Effector memory CD4-positive, alpha-beta T cell (primary cell): ENCODE measurements around the gene SYNPR.

Experiments
- DNase-seq, 3 donors: peaks; one replicate each; pipeline ENCODE4 v3.0.0-alpha.2; 2020
- H3K27ac ChIP-seq: 2 replicates; pipeline ENCODE4 v1.7.0; 2013; ENCODE audit warnings: mild to moderate bottlenecking, low read length, moderate library complexity; ENCODE audit not compliant: insufficient read depth, poor library complexity, severe bottlenecking
- H3K27me3 ChIP-seq: replicated peaks from 2 replicates; pipeline ENCODE4 v1.7.0; 2013; ENCODE audit warnings: mild to moderate bottlenecking, low read length; ENCODE audit not compliant: insufficient read depth, control insufficient read depth, poor library complexity, severe bottlenecking
- H3K36me3 ChIP-seq: 2 replicates; pipeline ENCODE4 v1.7.0; 2013; ENCODE audit warnings: mild to moderate bottlenecking, low read length, moderate library complexity; ENCODE audit not compliant: control insufficient read depth, insufficient read depth
- H3K4me1 ChIP-seq: 2 replicates; pipeline ENCODE4 v1.7.0; 2013; ENCODE audit warnings: low read length, mild to moderate bottlenecking; ENCODE audit not compliant: control insufficient read depth, insufficient read depth, poor library complexity, severe bottlenecking
- H3K4me3 ChIP-seq: 2 replicates; pipeline ENCODE4 v1.7.0; 2013; ENCODE audit warnings: low read length, low read depth, mild to moderate bottlenecking; ENCODE audit not compliant: insufficient read depth, poor library complexity, severe bottlenecking
- H3K9me3 ChIP-seq: 2 replicates; pipeline ENCODE4 v1.7.0; 2013; ENCODE audit warnings: mild to moderate bottlenecking, low read length, moderate library complexity; ENCODE audit not compliant: control insufficient read depth

Gene SYNPR

DNA sequence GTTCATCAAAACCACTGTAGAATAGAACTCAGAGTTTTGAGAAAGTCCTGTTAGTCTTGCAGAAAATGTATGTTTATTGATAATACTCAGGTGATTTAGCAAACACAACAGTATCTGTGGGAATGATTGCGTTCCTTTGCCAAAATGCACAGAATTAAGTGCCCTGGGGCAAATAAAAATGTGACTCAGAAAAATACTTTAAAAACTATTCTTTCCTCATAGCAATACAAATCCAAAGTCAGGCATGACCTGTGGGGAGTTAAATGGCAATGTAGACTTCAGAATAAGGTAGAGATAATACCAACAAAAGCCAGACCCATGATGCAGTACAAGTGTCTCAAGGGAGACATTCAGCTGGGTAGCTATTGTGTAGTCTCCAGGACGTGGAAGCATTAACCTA is 302.0 kb downstream of the SYNPR start:
- no peak overlapping the region for H3K27ac ChIP-seq
- no peaks in the 10 kb centered on the region for H3K36me3 ChIP-seq
- no peaks in the 10 kb centered on the region for H3K9me3 ChIP-seq
- H3K27me3 ChIP-seq = no peaks in the 10 kb centered on the region
- H3K4me3 ChIP-seq = no peak overlapping the region
- no peaks in the 10 kb centered on the region for H3K4me1 ChIP-seq
- no peak for DNase-seq

DNA sequence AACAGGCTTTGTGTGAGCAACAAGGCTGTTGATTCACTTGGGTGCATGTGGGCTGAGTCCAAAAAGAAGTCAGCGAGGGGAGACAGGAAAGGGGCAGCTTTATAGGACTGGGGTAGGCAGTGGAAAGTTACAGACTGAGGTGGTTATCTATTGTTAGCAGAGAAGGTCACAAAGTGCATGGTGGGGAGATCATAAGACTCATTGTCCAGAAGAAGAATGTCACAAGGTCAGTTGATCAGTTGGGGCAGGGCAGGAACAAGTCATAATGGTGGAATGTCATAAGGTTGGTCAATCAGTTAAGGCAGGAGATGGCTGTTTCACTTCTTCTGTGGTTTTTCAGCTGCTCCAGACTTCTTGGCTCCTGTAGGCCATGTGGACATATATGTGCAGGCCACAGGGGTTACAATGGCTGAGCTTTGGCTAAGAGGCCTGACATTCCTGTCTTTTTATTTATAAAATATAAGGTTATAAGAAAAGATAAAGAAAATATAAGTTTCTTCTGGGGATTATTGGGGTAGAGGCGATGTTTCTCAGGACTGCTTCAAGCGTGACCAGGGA is 304.9 kb downstream of the SYNPR start:
- Histone ChIP-seq H3K27ac (no peak overlapping the region), H3K9me3 (no peaks in the 10 kb centered on the region), H3K4me1 (no peaks in the 10 kb centered on the region), H3K27me3 (no peaks in the 10 kb centered on the region), H3K4me3 (no peak overlapping the region), H3K36me3 (no peaks in the 10 kb centered on the region)
- DNase-seq = no peak

DNA sequence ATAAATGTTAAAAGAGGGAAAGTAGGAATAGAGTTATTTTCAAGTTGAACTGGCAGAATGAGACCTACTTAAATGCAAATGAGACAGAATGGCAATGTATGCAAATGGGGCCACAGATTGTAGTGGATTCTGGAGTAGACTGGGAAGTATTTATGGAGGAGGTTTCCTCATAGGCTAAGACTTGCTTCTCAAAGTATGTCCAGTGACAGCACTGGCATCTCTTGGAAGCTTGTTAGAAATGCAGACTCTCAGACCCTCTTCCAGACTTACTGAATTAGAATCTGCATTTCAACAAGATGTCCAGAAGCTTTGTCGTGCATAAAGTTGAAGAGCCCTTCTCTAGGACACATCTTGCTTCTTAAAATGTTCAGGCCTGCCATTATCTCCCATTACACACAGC is 306.6 kb downstream of the SYNPR start:
- Histone ChIP-seq H3K4me3 (no peak overlapping the region), H3K36me3 (no peaks in the 10 kb centered on the region), H3K9me3 (no peaks in the 10 kb centered on the region), H3K4me1 (no peaks in the 10 kb centered on the region), H3K27ac (no peak overlapping the region), H3K27me3 (no peaks in the 10 kb centered on the region)
- DNase-seq = no peak

DNA sequence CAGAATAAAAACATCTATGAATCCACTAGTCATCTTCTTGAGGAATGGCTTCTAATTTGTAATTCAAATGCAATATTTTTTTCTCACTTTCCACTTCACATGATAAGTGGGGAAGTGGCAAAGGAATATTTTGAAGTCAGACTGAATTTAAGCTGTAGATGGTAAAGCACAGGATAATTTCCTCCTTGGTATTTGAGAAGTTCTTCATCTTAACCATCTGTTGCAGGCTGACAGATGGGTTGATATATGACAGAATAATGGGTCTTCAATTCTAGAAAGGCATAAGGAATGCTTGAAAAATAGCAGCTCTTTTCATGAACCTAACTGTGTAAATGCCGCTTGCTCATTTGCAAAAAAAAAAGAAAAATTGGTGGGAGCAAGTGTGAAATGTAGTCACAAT is 307.8 kb downstream of the SYNPR start:
- H3K27ac ChIP-seq = no peak overlapping the region
- no peaks in the 10 kb centered on the region for H3K27me3 ChIP-seq
- H3K36me3 ChIP-seq = no peaks in the 10 kb centered on the region
- no peaks in the 10 kb centered on the region for H3K9me3 ChIP-seq
- no peak for DNase-seq
- H3K4me1 ChIP-seq = no peaks in the 10 kb centered on the region
- H3K4me3 ChIP-seq = no peak overlapping the region

DNA sequence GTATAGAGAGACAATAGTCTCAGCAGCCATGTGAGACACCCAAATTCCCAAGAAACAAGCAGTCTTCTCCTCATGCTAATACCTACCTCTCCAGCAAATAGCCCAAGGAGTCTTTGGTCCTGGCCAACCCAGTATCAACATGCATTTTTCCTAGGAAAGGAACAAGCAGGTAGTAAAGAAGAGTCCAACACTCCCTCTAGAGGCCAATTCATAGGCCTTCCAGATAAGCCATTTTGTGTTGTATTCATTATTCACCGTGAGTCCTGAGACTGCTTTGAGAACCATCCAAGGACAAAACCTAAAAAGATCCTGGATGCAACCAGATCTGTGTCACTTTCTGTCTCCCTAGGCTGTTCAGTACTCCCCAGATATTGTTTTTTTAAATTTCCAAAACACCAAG is 310.8 kb downstream of the SYNPR start:
- Histone ChIP-seq H3K36me3 (no peaks in the 10 kb centered on the region), H3K27me3 (no peaks in the 10 kb centered on the region), H3K4me1 (no peaks in the 10 kb centered on the region), H3K27ac (no peak overlapping the region), H3K9me3 (no peaks in the 10 kb centered on the region), H3K4me3 (no peak overlapping the region)
- DNase-seq = no peak

DNA sequence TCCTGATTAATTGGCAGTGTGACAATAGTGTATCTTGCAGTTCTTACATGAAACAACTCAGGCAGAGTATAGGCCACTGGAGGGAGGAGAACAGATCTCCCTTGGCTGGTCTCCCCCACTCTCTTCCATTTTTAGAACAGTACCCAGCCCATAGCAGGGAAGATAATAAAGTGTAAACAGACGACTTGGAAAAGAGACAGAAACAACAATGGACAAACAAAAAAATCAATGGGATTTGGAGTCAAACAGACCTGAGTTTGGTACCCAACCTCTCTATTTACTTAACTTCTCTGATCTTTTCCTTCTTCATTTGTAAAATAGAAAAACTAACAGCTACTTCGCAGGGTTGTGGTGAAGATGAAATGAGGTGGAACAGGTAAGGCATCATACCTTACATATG is 315.7 kb downstream of the SYNPR start:
- Histone ChIP-seq H3K36me3 (no peaks in the 10 kb centered on the region), H3K9me3 (no peaks in the 10 kb centered on the region), H3K4me1 (no peaks in the 10 kb centered on the region), H3K27ac (no peak overlapping the region), H3K27me3 (no peaks in the 10 kb centered on the region), H3K4me3 (no peak overlapping the region)
- no peak for DNase-seq

DNA sequence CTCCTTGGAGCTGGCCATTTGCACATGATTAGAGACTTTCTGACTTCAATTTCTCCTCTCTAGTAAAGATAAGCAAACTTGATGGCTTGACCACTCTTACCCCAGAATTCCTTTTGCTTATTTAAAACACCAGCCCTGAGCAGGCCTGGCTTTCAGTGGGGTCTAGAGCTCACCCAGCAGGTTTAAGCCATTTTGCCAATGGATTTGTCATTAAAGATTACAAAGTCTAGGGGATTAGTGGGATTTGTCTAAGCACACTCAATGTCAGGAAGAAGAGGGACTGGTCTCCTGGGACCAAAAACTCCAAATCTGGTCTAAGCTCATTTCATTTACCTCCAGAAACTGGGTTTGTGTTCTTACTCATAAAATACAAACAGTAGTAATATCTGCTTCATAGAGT is 317.1 kb downstream of the SYNPR start:
- Histone ChIP-seq H3K4me1 (no peaks in the 10 kb centered on the region), H3K4me3 (no peak overlapping the region)

DNA sequence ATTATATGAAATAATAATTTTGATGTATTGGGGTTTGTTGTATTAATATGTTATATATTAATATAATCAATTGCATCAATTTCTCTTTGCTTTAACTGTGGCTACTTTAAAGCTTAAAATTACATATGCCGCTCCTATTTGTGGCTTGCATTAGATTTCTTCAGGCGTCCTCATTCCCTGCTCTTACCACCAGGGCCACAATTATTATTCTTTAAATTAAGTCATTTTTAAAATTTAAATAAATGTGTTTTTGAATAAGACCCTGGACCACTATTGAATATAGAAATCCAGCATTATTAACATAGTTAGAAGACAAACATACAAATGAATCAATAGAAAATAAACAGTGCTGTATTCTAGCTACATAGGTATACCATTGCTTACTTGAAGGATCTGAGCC is 318.9 kb downstream of the SYNPR start:
- Histone ChIP-seq H3K27me3 (no peaks in the 10 kb centered on the region), H3K9me3 (no peaks in the 10 kb centered on the region), H3K4me3 (no peak overlapping the region), H3K4me1 (no peaks in the 10 kb centered on the region), H3K27ac (no peak overlapping the region), H3K36me3 (no peaks in the 10 kb centered on the region)
- no peak for DNase-seq

More for the DNA sequence above, 317.1 kb downstream of the SYNPR start:
- Histone ChIP-seq H3K36me3 (no peaks in the 10 kb centered on the region), H3K27me3 (no peaks in the 10 kb centered on the region), H3K9me3 (no peaks in the 10 kb centered on the region), H3K27ac (no peak overlapping the region)
- no peak for DNase-seq

DNA sequence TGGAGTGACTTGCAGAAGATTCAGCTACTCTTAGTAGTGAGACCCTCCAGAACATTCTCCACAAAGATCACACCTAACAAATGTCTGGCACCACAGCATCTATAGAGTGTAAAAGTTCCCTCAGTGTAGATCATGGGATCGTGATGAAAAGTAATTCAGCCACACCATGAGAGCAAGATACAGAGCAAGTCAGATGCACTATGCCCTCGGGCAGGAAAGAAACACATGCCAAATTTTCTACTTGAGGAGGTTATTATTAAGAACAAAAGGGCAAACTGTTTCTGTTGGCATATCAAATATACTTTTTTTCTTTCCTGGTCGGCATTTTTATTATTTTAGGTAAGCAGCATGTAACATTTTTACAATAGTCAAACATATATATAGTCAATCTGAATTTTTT is 329.6 kb downstream of the SYNPR start:
- no peaks in the 10 kb centered on the region for H3K36me3 ChIP-seq
- no peak overlapping the region for H3K27ac ChIP-seq
- H3K9me3 ChIP-seq = no peaks in the 10 kb centered on the region
- no peak overlapping the region for H3K4me3 ChIP-seq
- H3K27me3 ChIP-seq = no peaks in the 10 kb centered on the region
- H3K4me1 ChIP-seq = no peaks in the 10 kb centered on the region
- no peak for DNase-seq

DNA sequence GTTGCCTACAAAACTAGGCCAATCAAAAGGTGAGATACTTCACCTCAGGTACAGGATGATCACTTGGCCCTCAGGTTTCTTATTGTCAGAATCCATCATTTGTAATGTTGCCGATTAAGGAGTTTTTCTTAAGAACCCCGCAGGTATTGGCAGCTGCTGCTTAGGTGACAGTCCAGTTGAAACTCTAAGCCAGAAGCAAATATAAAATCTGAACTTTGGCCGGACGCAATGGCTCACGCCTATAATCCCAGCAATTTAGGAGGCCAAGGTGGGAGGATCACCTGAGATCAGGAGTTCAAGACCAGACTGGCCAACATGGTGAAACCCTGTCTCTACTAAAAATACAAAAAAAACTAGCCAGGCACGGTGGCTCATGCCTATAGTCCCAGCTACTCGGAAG is 331.3 kb downstream of the SYNPR start:
- Histone ChIP-seq H3K36me3 (no peaks in the 10 kb centered on the region), H3K27me3 (no peaks in the 10 kb centered on the region), H3K4me1 (no peaks in the 10 kb centered on the region), H3K27ac (no peak overlapping the region), H3K9me3 (no peaks in the 10 kb centered on the region), H3K4me3 (no peak overlapping the region)
- DNase-seq = no peak

DNA sequence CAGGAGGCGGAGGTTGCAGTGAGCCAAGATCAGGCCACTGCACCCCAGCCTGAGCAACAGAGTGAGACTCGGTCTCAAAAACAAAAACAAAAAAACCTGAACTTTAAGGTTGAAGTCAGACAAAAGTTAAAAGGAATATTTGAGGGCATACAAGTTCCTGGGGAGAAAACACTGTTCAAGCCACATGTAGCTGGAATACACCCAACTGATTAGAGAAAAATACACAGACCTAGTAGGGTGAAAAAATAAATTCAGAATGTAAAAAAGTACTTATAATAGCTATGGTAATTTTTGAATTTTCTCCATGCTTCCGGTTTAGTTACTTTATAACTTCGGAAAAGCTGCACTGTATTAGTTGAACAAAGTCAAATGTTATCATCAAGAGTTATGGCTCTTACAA is 331.7 kb downstream of the SYNPR start:
- H3K4me3 ChIP-seq = no peak overlapping the region
- H3K36me3 ChIP-seq = no peaks in the 10 kb centered on the region
- DNase-seq = no peak
- H3K4me1 ChIP-seq = no peaks in the 10 kb centered on the region
- no peaks in the 10 kb centered on the region for H3K27me3 ChIP-seq
- no peak overlapping the region for H3K27ac ChIP-seq
- no peaks in the 10 kb centered on the region for H3K9me3 ChIP-seq
